ENCODE results near the gene TYROBP.

TYROBP gene

DNA sequence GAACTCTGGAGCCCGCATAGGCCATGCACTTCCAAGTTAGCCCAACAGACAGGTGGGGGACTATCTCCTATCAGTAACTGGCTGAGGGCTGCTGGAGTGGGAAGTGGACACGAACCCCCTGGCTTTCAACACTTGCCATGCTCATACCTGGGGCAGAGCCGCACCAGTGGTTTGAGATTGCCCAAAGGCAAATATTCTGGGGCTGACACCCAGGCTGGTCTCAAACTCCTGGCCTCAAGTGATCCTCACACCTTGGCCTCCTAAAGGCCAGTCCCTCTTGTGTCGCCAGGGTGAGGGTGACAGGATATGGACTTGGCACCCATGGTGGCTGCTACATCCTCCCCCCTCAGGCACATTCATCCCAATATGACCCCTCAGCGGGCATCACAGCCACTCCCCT is 20.9 kb downstream of the TYROBP start:
- Histone ChIP-seq H3K27me3 (replicated peaks) (no peaks in the 10 kb centered on the region), H3K4me3 (ENCODE audit: low read depth, low read length) (no peak overlapping the region), H3K36me3 (replicated peaks) (peaks cover 21% of the 10 kb centered on the region), H3K27ac (no peak overlapping the region)
- no peak for TF ChIP-seq CTCF (IDR thresholded peaks at IDR 0.05; ENCODE audit: low read depth, low read length, missing control alignments)
- no peak for DNase-seq
- in situ Hi-C loops (cut with HindIII; ENCODE audit: low pct_ligation_motif_present, low sequenced_read_pairs): no loop called here

DNA sequence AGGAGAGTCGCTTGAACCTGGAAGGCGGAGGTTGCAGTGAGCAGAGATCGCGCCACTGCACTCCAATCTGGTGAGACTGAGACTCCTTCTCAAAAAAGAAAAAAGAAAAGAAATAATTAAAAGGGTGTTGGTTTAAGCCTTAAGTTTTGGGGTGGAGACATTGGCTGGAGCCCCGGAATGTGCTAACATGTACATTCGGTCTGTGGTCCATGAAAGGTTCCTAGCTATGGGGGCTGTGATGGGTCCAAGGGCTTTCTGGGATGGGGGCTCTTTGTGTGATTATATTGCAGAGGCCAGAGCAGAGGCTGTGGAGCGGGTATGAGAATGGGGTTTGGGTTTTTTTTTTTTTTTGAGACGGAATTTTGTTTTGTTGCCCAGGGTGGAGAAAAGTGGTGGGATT is 22.2 kb downstream of the TYROBP start:
- Histone ChIP-seq H3K36me3 (replicated peaks) (peaks cover 21% of the 10 kb centered on the region), H3K27ac (no peak overlapping the region), H3K4me3 (ENCODE audit: low read depth, low read length) (no peak overlapping the region), H3K27me3 (replicated peaks) (no peaks in the 10 kb centered on the region)
- no peak for DNase-seq
- in situ Hi-C loops (cut with HindIII; ENCODE audit: low pct_ligation_motif_present, low sequenced_read_pairs): no loop called here
- no peak for TF ChIP-seq CTCF (IDR thresholded peaks at IDR 0.05; ENCODE audit: low read depth, low read length, missing control alignments)

GRCh38 chr19:35885225-35885738 is 22.8 kb downstream of the TYROBP start:
- no peak for TF ChIP-seq CTCF (IDR thresholded peaks at IDR 0.05; ENCODE audit: low read depth, low read length, missing control alignments)
- Histone ChIP-seq H3K27ac (no peak overlapping the region), H3K4me3 (ENCODE audit: low read depth, low read length) (no peak overlapping the region), H3K27me3 (replicated peaks) (no peaks in the 10 kb centered on the region), H3K36me3 (replicated peaks) (peaks cover 21% of the 10 kb centered on the region)
- DNase-seq: no peak
- in situ Hi-C loops (cut with HindIII; ENCODE audit: low pct_ligation_motif_present, low sequenced_read_pairs): no loop called here

GRCh38 chr19:35883882-35884281 is 24.2 kb downstream of the TYROBP start:
- TF ChIP-seq CTCF (IDR thresholded peaks at IDR 0.05; ENCODE audit: low read depth, low read length, missing control alignments): no peak
- DNase-seq: no peak
- in situ Hi-C loops (cut with HindIII; ENCODE audit: low pct_ligation_motif_present, low sequenced_read_pairs): no loop called here
- H3K4me3 ChIP-seq (ENCODE audit: low read depth, low read length): no peak overlapping the region
- no peak overlapping the region for H3K27ac ChIP-seq
- H3K27me3 ChIP-seq (replicated peaks): no peaks in the 10 kb centered on the region
- peaks cover 12% of the 10 kb centered on the region for H3K36me3 ChIP-seq (replicated peaks)

GRCh38 chr19:35882114-35882832 is 25.8 kb downstream of the TYROBP start:
- peak; percentile 76 for DNase-seq
- Histone ChIP-seq H3K27me3 (replicated peaks) (no peaks in the 10 kb centered on the region), H3K4me3 (ENCODE audit: low read depth, low read length) (no peak overlapping the region), H3K27ac (no peak overlapping the region), H3K36me3 (replicated peaks) (no peaks in the 10 kb centered on the region)
- in situ Hi-C loops (cut with HindIII; ENCODE audit: low pct_ligation_motif_present, low sequenced_read_pairs): no loop called here
- peak; percentile 52 for TF ChIP-seq CTCF (IDR thresholded peaks at IDR 0.05; ENCODE audit: low read depth, low read length, missing control alignments)

Data from brain microvascular endothelial cell (primary cell).